Activated effector memory CD4-positive, alpha-beta T cell treated with anti-CD3 and anti-CD28 coated beads, Interleukin-2, amount 50 U/mL, for 16 hours (primary cell): ENCODE measurements around the gene SIRPD.
"Not testable (repeated sequence)": the region's sequence is repeated elsewhere in the genome, so short reads cannot be mapped to it uniquely, and the experiment has no call there.

Experiments
- DNase-seq: peaks from one replicate; pipeline ENCODE4 v3.0.0-alpha.2; 2020

Gene SIRPD

GRCh38 chr20:1557605-1558004 is at the start of gene SIRPD:
Gene SIRPD (minus strand): TSS chr20:1557705. CDS start chr20:1557653, 52 bp downstream.
- no peak for DNase-seq

- no peak for DNase-seq
Measured at GRCh38 chr20:1600736-1601135, 43.2 kb upstream of the SIRPD start.

- DNase-seq, result no peak
Measured at GRCh38 chr20:1595333-1595732, 37.8 kb upstream of the SIRPD start.

GRCh38 chr20:1588533-1589460 is 31.3 kb upstream of the SIRPD start:
- no peak for DNase-seq

- no peak for DNase-seq
Measured at GRCh38 chr20:1587781-1588532, 30.5 kb upstream of the SIRPD start.

- DNase-seq, result no peak
Measured at GRCh38 chr20:1579488-1579887, 22.0 kb upstream of the SIRPD start.

GRCh38 chr20:1577906-1578305 is 20.4 kb upstream of the SIRPD start:
- no peak for DNase-seq

- DNase-seq, result not testable (repeated sequence)
Measured at GRCh38 chr20:1577313-1577712, 19.8 kb upstream of the SIRPD start.

GRCh38 chr20:1576641-1577040 is 19.1 kb upstream of the SIRPD start:
- DNase-seq, result no peak

- not testable (repeated sequence) for DNase-seq
Measured at GRCh38 chr20:1576003-1576402, 18.5 kb upstream of the SIRPD start.

GRCh38 chr20:1571583-1571982 is 14.1 kb upstream of the SIRPD start:
- DNase-seq, result not testable (repeated sequence)

GRCh38 chr20:1569415-1569881 is 11.9 kb upstream of the SIRPD start:
- no peak for DNase-seq

GRCh38 chr20:1568163-1568490 is 10.6 kb upstream of the SIRPD start:
- no peak for DNase-seq

GRCh38 chr20:1567392-1568162 is 10.1 kb upstream of the SIRPD start:
- DNase-seq, result no peak

- DNase-seq, result no peak
Measured at GRCh38 chr20:1566701-1567100, 9.2 kb upstream of the SIRPD start.

GRCh38 chr20:1565461-1565860 is 8.0 kb upstream of the SIRPD start:
- DNase-seq, result no peak

GRCh38 chr20:1563598-1563997 is 6.1 kb upstream of the SIRPD start:
- no peak for DNase-seq

- no peak for DNase-seq
Measured at GRCh38 chr20:1562622-1563021, 5.1 kb upstream of the SIRPD start.

- no peak for DNase-seq
Measured at GRCh38 chr20:1561350-1561749, 3.8 kb upstream of the SIRPD start.

GRCh38 chr20:1555952-1556351 is 1.6 kb downstream of the SIRPD start:
- no peak for DNase-seq

GRCh38 chr20:1539816-1540419 is 17.6 kb downstream of the SIRPD start:
- DNase-seq, result no peak

- DNase-seq, result no peak
Measured at GRCh38 chr20:1538655-1539054, 18.9 kb downstream of the SIRPD start.

- DNase-seq, result no peak
Measured at GRCh38 chr20:1537731-1538058, 19.8 kb downstream of the SIRPD start.
